IMR-90 (cell line): Measurements from ENCODE around the gene SCN8A. TPM values are rescaled to one million over a fixed set of nuclear protein-coding genes. Genes with fewer than 3 reads are reported as not detected.

ENCODE experiments used
- FOS ChIP-seq: fragments of 150-350 bp; IDR thresholded peaks from 2 replicates; pipeline ENCODE4 v1.6.1; 2016; ENCODE audit warnings: low read depth, low read length
- POLR2A ChIP-seq: IDR thresholded peaks from 2 replicates; pipeline ENCODE4 v1.6.1; 2012; ENCODE audit warnings: mild to moderate bottlenecking, low read depth, low read length
- RAD21 ChIP-seq: IDR thresholded peaks from 2 replicates; pipeline ENCODE4 v1.6.1; 2012; ENCODE audit warnings: low read length, improper control_type of control experiment
- SMC3 ChIP-seq: fragments of 150-350 bp; IDR thresholded peaks from 2 replicates; pipeline ENCODE4 v1.6.1; 2016; ENCODE audit warnings: low read depth, mild to moderate bottlenecking, antibody characterized with exemption, low read length, moderate library complexity
- polyA plus RNA-seq, 3 experiments: library from polyadenylated mRNA; depleted of rRNA; stranded (reverse); fragments of >200 nt; gene quantifications; 2 replicates each; pipeline ENCODE4 v1.2.3, GENCODE V29; 2012; ENCODE audit warnings: low replicate concordance in 1 of 3
- total RNA-seq: library from RNA; depleted of rRNA; stranded (reverse); fragments of >200 nt; gene quantifications from 2 replicates; pipeline ENCODE4 v1.2.3, GENCODE V29; 2012
- TF ChIP-seq, protein P1 (sequence below): conservative IDR thresholded peaks from 2 replicates; pipeline ENCODE4 v1.5.1; 2012; ENCODE audit warnings: mild to moderate bottlenecking, low read depth, low read length, improper control_type of control experiment

SCN8A gene
- total and polyA plus RNA-seq, 2 of the 4 experiments (the other 2 are of a cell fraction), result 6.9 to 19.7 TPM

DNA sequence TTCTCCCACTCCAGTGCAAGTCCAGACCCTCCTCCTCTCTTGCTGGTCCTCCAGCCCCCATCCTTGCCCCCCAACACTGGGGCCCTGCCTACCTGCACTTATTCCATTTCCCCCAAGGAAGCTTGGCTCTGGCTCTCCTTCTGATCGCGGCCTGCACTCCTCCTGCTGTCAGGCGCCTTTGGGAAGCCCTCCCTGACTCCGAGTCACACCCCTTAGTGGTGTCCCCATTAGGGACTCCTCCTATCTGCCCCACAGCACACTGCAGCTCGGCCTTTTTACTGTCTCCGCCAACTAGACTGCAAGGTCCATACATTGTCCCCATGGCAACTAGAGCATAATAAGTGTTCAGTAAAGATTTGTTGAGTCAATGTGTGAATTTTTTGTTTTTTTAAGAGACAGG, 224.5 kb downstream of the SCN8A start (continued):
- TF ChIP-seq, protein P1, sequence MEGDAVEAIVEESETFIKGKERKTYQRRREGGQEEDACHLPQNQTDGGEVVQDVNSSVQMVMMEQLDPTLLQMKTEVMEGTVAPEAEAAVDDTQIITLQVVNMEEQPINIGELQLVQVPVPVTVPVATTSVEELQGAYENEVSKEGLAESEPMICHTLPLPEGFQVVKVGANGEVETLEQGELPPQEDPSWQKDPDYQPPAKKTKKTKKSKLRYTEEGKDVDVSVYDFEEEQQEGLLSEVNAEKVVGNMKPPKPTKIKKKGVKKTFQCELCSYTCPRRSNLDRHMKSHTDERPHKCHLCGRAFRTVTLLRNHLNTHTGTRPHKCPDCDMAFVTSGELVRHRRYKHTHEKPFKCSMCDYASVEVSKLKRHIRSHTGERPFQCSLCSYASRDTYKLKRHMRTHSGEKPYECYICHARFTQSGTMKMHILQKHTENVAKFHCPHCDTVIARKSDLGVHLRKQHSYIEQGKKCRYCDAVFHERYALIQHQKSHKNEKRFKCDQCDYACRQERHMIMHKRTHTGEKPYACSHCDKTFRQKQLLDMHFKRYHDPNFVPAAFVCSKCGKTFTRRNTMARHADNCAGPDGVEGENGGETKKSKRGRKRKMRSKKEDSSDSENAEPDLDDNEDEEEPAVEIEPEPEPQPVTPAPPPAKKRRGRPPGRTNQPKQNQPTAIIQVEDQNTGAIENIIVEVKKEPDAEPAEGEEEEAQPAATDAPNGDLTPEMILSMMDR, result no peak
- TF ChIP-seq SMC3 (no peak), FOS (no peak), POLR2A (no peak), RAD21 (no peak)
